ENCODE results near the gene ATG7. TPM values are rescaled to one million over a fixed set of nuclear protein-coding genes. Genes with fewer than 3 reads are reported as not detected.
"Not testable (repeated sequence)": the region's sequence is repeated elsewhere in the genome, so short reads cannot be mapped to it uniquely, and the experiment has no call there.

Gene ATG7
- total and polyA plus RNA-seq, 4 donors, result 7.4 to 53.8 (median 15.6) TPM

GRCh38 chr3:11438646-11439045, 166.4 kb downstream of the ATG7 start:
- H3K9me3 ChIP-seq (ENCODE audit: control insufficient read depth in 4 of 4, low read length in 3 of 4), result no peaks in the 10 kb centered on the region
- peaks cover 0 to 1% (median 0%) of the 10 kb centered on the region in 4 donors for H3K36me3 ChIP-seq (ENCODE audit: control insufficient read depth in 4 of 4, insufficient read depth in 3 of 4, low read depth in 1 of 4, low read length in 3 of 4)
- no peak for DNase-seq (ENCODE audit: low spot score)
- no peak overlapping the region for H3K4me3 ChIP-seq (ENCODE audit: low read depth in 1 of 3, low read length in 3 of 3)
- 77% methylated on average over 2 of the region's 2 CpGs for WGBS
- no peak overlapping the region for H3K27ac ChIP-seq (ENCODE audit: low read depth in 1 of 2, low read length in 2 of 2)
- H3K9ac ChIP-seq (ENCODE audit: low read depth in 1 of 2, low read length in 2 of 2), result no peak overlapping the region
- no peak for TF ChIP-seq GABPA (IDR thresholded peaks at IDR 0.05 in 1 of 2, conservative IDR thresholded peaks at IDR 0.05 in 1 of 2)
- peak; percentile 35 for TF ChIP-seq NR2F2 (IDR thresholded peaks at IDR 0.05)
- TF ChIP-seq RAD21 (IDR thresholded peaks at IDR 0.05), result peak; percentile 14 to 17
- no peaks in the 10 kb centered on the region for H3K27me3 ChIP-seq (ENCODE audit: control insufficient read depth in 4 of 4, insufficient read depth in 4 of 4, low read length in 3 of 4)
- H3K4me1 ChIP-seq (ENCODE audit: control insufficient read depth in 4 of 4, insufficient read depth in 4 of 4, low read length in 3 of 4), result no peaks in the 10 kb centered on the region

GRCh38 chr3:11441346-11441745, 169.1 kb downstream of the ATG7 start:
- H3K27me3 ChIP-seq (ENCODE audit: control insufficient read depth in 4 of 4, insufficient read depth in 4 of 4, low read length in 3 of 4); H3K36me3 ChIP-seq (ENCODE audit: control insufficient read depth in 4 of 4, insufficient read depth in 3 of 4, low read depth in 1 of 4, low read length in 3 of 4); DNase-seq (ENCODE audit: low spot score); H3K4me3 ChIP-seq (ENCODE audit: low read depth in 1 of 3, low read length in 3 of 3); H3K9me3 ChIP-seq (ENCODE audit: control insufficient read depth in 4 of 4, low read length in 3 of 4); H3K27ac ChIP-seq (ENCODE audit: low read depth in 1 of 2, low read length in 2 of 2); H3K9ac ChIP-seq (ENCODE audit: low read depth in 1 of 2, low read length in 2 of 2); H3K4me1 ChIP-seq (ENCODE audit: control insufficient read depth in 4 of 4, insufficient read depth in 4 of 4, low read length in 3 of 4): not testable (repeated sequence)
- WGBS, result 91% methylated on average over 7 of the region's 7 CpGs

GRCh38 chr3:11444404-11444803, 172.2 kb downstream of the ATG7 start:
- 88% methylated on average over 1 of the region's 1 CpG for WGBS
- Histone ChIP-seq H3K36me3 (ENCODE audit: control insufficient read depth in 4 of 4, insufficient read depth in 3 of 4, low read depth in 1 of 4, low read length in 3 of 4) (peaks cover 0 to 1% (median 0%) of the 10 kb centered on the region in 4 donors), H3K4me3 (ENCODE audit: low read depth in 1 of 3, low read length in 3 of 3) (no peak overlapping the region), H3K4me1 (ENCODE audit: control insufficient read depth in 4 of 4, insufficient read depth in 4 of 4, low read length in 3 of 4) (no peaks in the 10 kb centered on the region), H3K27me3 (ENCODE audit: control insufficient read depth in 4 of 4, insufficient read depth in 4 of 4, low read length in 3 of 4) (no peaks in the 10 kb centered on the region), H3K27ac (ENCODE audit: low read depth in 1 of 2, low read length in 2 of 2) (no peak overlapping the region), H3K9ac (ENCODE audit: low read depth in 1 of 2, low read length in 2 of 2) (no peak overlapping the region), H3K9me3 (ENCODE audit: control insufficient read depth in 4 of 4, low read length in 3 of 4) (no peaks in the 10 kb centered on the region)
- TF ChIP-seq ZBTB33 (IDR thresholded peaks at IDR 0.05), result no peak
- TF ChIP-seq EGR1 (IDR thresholded peaks at IDR 0.05; ENCODE audit: low read depth in 2 of 2), result no peak
- TF ChIP-seq MAX (IDR thresholded peaks at IDR 0.05), result no peak
- TF ChIP-seq YY1 (IDR thresholded peaks at IDR 0.05), result no peak
- TF ChIP-seq FOXA1 (IDR thresholded peaks at IDR 0.05), result no peak
- TF ChIP-seq SP1 (IDR thresholded peaks at IDR 0.05), result no peak
- no peak for TF ChIP-seq JUND (IDR thresholded peaks at IDR 0.05)
- TF ChIP-seq RAD21 (IDR thresholded peaks at IDR 0.05), result no peak
- no peak for TF ChIP-seq HNF4G (IDR thresholded peaks at IDR 0.05)
- TF ChIP-seq RXRA (IDR thresholded peaks at IDR 0.05), result no peak
- no peak for TF ChIP-seq FOXA2 (IDR thresholded peaks at IDR 0.05)
- TF ChIP-seq CTCF (IDR thresholded peaks at IDR 0.05; ENCODE audit: low read depth, low read length, missing input control), result no peak
- no peak for TF ChIP-seq ATF3 (IDR thresholded peaks at IDR 0.05)
- TF ChIP-seq HNF4A (conservative IDR thresholded peaks at IDR 0.05), result no peak
- no peak for DNase-seq (ENCODE audit: low spot score)

GRCh38 chr3:11445193-11445592, 173.0 kb downstream of the ATG7 start:
- 93% methylated on average over 3 of the region's 3 CpGs for WGBS
- H3K9me3 ChIP-seq (ENCODE audit: control insufficient read depth in 4 of 4, low read length in 3 of 4); H3K27me3 ChIP-seq (ENCODE audit: control insufficient read depth in 4 of 4, insufficient read depth in 4 of 4, low read length in 3 of 4); H3K9ac ChIP-seq (ENCODE audit: low read depth in 1 of 2, low read length in 2 of 2); H3K4me1 ChIP-seq (ENCODE audit: control insufficient read depth in 4 of 4, insufficient read depth in 4 of 4, low read length in 3 of 4); H3K27ac ChIP-seq (ENCODE audit: low read depth in 1 of 2, low read length in 2 of 2); H3K4me3 ChIP-seq (ENCODE audit: low read depth in 1 of 3, low read length in 3 of 3); DNase-seq (ENCODE audit: low spot score); H3K36me3 ChIP-seq (ENCODE audit: control insufficient read depth in 4 of 4, insufficient read depth in 3 of 4, low read depth in 1 of 4, low read length in 3 of 4): not testable (repeated sequence)
